CD14-positive monocyte (primary cell): ENCODE measurements around the gene IL16. TPM values are rescaled to one million over a fixed set of nuclear protein-coding genes. Genes with fewer than 3 reads are reported as not detected.

Experiments used
- DNase-seq, 3 donors: peaks; one replicate each; pipeline ENCODE4 v3.0.0-alpha.2; 2011 to 2022
- H2AFZ ChIP-seq: 2 replicates; pipeline ENCODE4 v1.6.0; 2012; ENCODE audit warnings: mild to moderate bottlenecking, low read depth, low read length, inconsistent platforms; ENCODE audit not compliant: insufficient read depth, poor library complexity, severe bottlenecking
- H3K27ac ChIP-seq, 2 donors: 1 replicate in 1 of 2; 2 replicates in 1 of 2; pipeline ENCODE4 v1.5.1; 2012 to 2013; ENCODE audit warnings: low read length in 2 of 2, control low read depth in 1 of 2, inconsistent platforms in 1 of 2, low read depth in 1 of 2, mild to moderate bottlenecking in 1 of 2
- H3K27me3 ChIP-seq, 2 donors: one replicate each; pipeline versions ENCODE4 v1.6.0 to v1.6.1; 2011 to 2013; ENCODE audit warnings: low read length in 2 of 2; ENCODE audit not compliant: control insufficient read depth in 2 of 2, insufficient read depth in 2 of 2
- H3K36me3 ChIP-seq, 2 donors: replicated peaks in 1 of 2; 1 replicate in 1 of 2; 2 replicates in 1 of 2; pipeline versions ENCODE4 v1.5.1 to v1.6.1; 2012 to 2013; ENCODE audit warnings: low read length in 2 of 2, control low read depth in 1 of 2, inconsistent platforms in 1 of 2, mild to moderate bottlenecking in 1 of 2; ENCODE audit not compliant: insufficient read depth in 2 of 2, control insufficient read depth in 1 of 2
- H3K4me1 ChIP-seq, 2 donors: 1 replicate in 1 of 2; 2 replicates in 1 of 2; pipeline versions ENCODE4 v1.5.1 to v1.6.1; 2012 to 2013; ENCODE audit warnings: low read length in 2 of 2, control low read depth in 1 of 2, inconsistent platforms in 1 of 2, mild to moderate bottlenecking in 1 of 2, moderate library complexity in 1 of 2; ENCODE audit not compliant: insufficient read depth in 2 of 2, control insufficient read depth in 1 of 2
- H3K4me2 ChIP-seq: replicated peaks from 2 replicates; pipeline ENCODE3; 2012; ENCODE audit warnings: low read length, moderate library complexity, mild to moderate bottlenecking; ENCODE audit not compliant: poor library complexity, severe bottlenecking; ENCODE audit errors: extremely low read depth
- H3K4me3 ChIP-seq, 3 experiments: fragments of 200-600 bp in 1 of 3; sonication (generic) in 1 of 3; replicated peaks in 1 of 3; 1 replicate in 2 of 3; 2 replicates in 1 of 3; pipeline ENCODE4 v1.5.1; 2011 to 2013; ENCODE audit warnings: low read length in 3 of 3, mild to moderate bottlenecking in 3 of 3, control low read depth in 2 of 3, low read depth in 2 of 3, inconsistent platforms in 1 of 3, moderate library complexity in 1 of 3
- H3K79me2 ChIP-seq: 2 replicates; pipeline ENCODE4 v1.6.0; 2012; ENCODE audit warnings: mild to moderate bottlenecking, control low read depth, inconsistent platforms, low read length, moderate library complexity; ENCODE audit not compliant: insufficient read depth
- H3K9ac ChIP-seq: 2 replicates; pipeline ENCODE4 v1.6.0; 2017; ENCODE audit warnings: low read length, mild to moderate bottlenecking; ENCODE audit not compliant: insufficient read depth, poor library complexity, severe bottlenecking
- H3K9me3 ChIP-seq, 2 donors: replicated peaks in 1 of 2; 1 replicate in 1 of 2; 2 replicates in 1 of 2; pipeline versions ENCODE4 v1.5.1 to v1.6.1; 2012 to 2013; ENCODE audit warnings: low read length in 2 of 2, control low read depth in 1 of 2; ENCODE audit not compliant: control insufficient read depth in 1 of 2, insufficient read depth in 1 of 2
- H4K20me1 ChIP-seq: 2 replicates; pipeline ENCODE4 v1.6.0; 2012; ENCODE audit warnings: mild to moderate bottlenecking, low read length, control low read depth, moderate library complexity; ENCODE audit not compliant: insufficient read depth
- H3K27ac Mint-ChIP-seq, 7 donors: one replicate each; pipeline ENCODE4 v1.8.0; 2020; ENCODE audit warnings: mild to moderate bottlenecking in 7 of 7, mixed read lengths in 7 of 7, moderate library complexity in 6 of 7, inconsistent platforms in 2 of 7
- H3K27me3 Mint-ChIP-seq, 3 donors: one replicate each; pipeline ENCODE4 v1.8.0; 2021 to 2022; ENCODE audit warnings: low read depth in 3 of 3, mild to moderate bottlenecking in 3 of 3, mixed read lengths in 3 of 3, moderate library complexity in 3 of 3, inconsistent platforms in 1 of 3
- H3K36me3 Mint-ChIP-seq, 2 donors: one replicate each; pipeline ENCODE4 v1.8.0; 2020; ENCODE audit warnings: mixed read lengths in 2 of 2, inconsistent platforms in 1 of 2, mild to moderate bottlenecking in 1 of 2
- H3K4me1 Mint-ChIP-seq: one replicate; pipeline ENCODE4 v1.8.0; 2020; ENCODE audit warnings: mild to moderate bottlenecking, mixed read lengths
- H3K4me3 Mint-ChIP-seq, 2 donors: one replicate each; pipeline ENCODE4 v1.8.0; 2020; ENCODE audit warnings: mild to moderate bottlenecking in 2 of 2, mixed read lengths in 2 of 2, moderate library complexity in 1 of 2
- H3K9me3 Mint-ChIP-seq, 7 donors: one replicate each; pipeline ENCODE4 v1.8.0; 2020 to 2022; ENCODE audit warnings: mixed read lengths in 7 of 7, mild to moderate bottlenecking in 6 of 7, moderate library complexity in 6 of 7, inconsistent platforms in 2 of 7
- WGBS: methylation state at CpG from one replicate; pipeline ENCODE4 v1.1.5; 2013; ENCODE audit warnings: missing lambda C conversion rate; ENCODE audit not compliant: insufficient coverage; 5-methylcytosine and 5-hydroxymethylcytosine counted together
- intact Hi-C, 2 donors: fragments of 100-400 bp; cut with micrococcal nuclease; formaldehyde crosslinking; loops; one replicate each; pipeline versions ENCODE4 v1.15.0 to v1.15.1; 2023
- polyA plus RNA-seq, 3 donors: library from polyadenylated mRNA; depleted of rRNA in 1 of 3; unstranded in 2 of 3; stranded (reverse) in 1 of 3; fragments of 300-500 nt in 2 of 3; fragments of >200 nt in 1 of 3; fragmentation: Illumina TruSeq in 2 of 3; gene quantifications; 1 replicate in 2 of 3; 2 replicates in 1 of 3; pipeline ENCODE4 v1.2.3, GENCODE V29; 2012 to 2021
- TF ChIP-seq, protein P1 (sequence below): fragments of 200-600 bp; IDR thresholded peaks from one replicate; pipeline ENCODE4 v1.8.0; 2022; ENCODE audit warnings: antibody characterized with exemption, mild to moderate bottlenecking

IL16 gene
- polyA plus RNA-seq, 3 donors, result 64.8 to 95.1 (median 71.5) TPM

DNA sequence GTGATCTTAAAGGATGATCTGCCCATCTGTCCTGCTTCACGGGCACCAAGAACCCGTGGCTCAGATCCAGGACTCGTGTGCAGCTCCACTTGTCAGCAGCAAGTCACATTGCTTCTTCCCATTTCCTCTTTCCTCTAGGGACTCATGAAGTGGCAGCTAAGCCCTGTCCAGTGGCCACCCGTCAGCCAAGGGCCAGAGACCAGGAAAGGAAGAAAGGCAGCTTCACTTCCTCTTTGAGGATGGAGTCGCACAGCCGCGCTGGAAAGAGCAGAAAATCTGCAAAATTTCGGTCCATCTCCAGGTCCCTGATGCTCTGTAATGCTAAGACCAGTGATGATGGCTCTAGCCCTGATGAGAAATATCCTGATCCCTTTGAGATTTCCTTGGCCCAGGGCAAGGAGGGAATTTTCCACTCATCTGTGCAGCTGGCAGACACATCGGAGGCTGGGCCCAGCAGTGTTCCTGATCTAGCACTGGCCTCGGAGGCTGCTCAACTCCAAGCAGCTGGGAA, 28.5 kb downstream of the IL16 start:
- Histone ChIP-seq H3K27ac (no peak overlapping the region), H3K4me3 (no peak overlapping the region), H2AFZ (no peak overlapping the region), H4K20me1 (no peaks in the 10 kb centered on the region), H3K4me2 (no peak overlapping the region), H3K4me1 (no peaks in the 10 kb centered on the region), H3K9ac (no peak overlapping the region), H3K79me2 (no peaks in the 10 kb centered on the region), H3K36me3 (no peaks in the 10 kb centered on the region), H3K27me3 (no peaks in the 10 kb centered on the region), H3K9me3 (no peaks in the 10 kb centered on the region)
- Mint-ChIP-seq H3K4me3 (no peak overlapping the region), H3K27me3 (peaks cover 0 to 2% (median 1%) of the 10 kb centered on the region in 3 donors), H3K4me1 (peaks cover 6% of the 10 kb centered on the region), H3K36me3 (no peaks in the 10 kb centered on the region), H3K9me3 (no peaks in the 10 kb centered on the region), H3K27ac (peak overlapping the region in 1 of 7 donors; percentile 54)
- TF ChIP-seq, protein P1, sequence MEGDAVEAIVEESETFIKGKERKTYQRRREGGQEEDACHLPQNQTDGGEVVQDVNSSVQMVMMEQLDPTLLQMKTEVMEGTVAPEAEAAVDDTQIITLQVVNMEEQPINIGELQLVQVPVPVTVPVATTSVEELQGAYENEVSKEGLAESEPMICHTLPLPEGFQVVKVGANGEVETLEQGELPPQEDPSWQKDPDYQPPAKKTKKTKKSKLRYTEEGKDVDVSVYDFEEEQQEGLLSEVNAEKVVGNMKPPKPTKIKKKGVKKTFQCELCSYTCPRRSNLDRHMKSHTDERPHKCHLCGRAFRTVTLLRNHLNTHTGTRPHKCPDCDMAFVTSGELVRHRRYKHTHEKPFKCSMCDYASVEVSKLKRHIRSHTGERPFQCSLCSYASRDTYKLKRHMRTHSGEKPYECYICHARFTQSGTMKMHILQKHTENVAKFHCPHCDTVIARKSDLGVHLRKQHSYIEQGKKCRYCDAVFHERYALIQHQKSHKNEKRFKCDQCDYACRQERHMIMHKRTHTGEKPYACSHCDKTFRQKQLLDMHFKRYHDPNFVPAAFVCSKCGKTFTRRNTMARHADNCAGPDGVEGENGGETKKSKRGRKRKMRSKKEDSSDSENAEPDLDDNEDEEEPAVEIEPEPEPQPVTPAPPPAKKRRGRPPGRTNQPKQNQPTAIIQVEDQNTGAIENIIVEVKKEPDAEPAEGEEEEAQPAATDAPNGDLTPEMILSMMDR, result no peak
- peak in 2 of 3 donors; percentile 2 to 37 for DNase-seq
- intact Hi-C loops, result no loop called here
- WGBS, result 67% methylated on average over 9 of the region's 10 CpGs

DNA sequence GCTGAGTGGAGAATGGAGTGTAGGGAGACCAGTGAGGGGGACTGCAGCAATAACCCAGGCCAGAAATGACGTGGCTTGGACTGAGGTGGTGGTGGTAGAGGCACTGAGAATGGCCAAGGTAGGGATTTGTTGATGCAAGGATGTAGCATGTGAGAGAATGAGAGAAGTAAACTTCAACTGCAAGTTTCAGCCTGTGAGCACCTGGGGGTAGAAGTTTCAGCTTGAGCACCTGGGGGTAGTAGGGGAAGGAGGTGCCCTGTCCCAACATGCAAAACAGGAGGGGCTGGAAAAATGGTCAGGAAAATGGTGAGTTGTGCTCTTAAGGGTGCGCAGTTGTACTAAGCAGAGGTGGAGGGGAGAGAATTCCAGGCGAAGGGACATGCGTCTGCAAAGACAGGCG, 31.0 kb downstream of the IL16 start:
- no peak for DNase-seq
- H3K4me3 Mint-ChIP-seq, result no peak overlapping the region
- peaks cover 0 to 3% (median 0%) of the 10 kb centered on the region in 7 donors for H3K9me3 Mint-ChIP-seq
- H3K9me3 ChIP-seq, result no peaks in the 10 kb centered on the region
- no peaks in the 10 kb centered on the region for H3K36me3 ChIP-seq
- no peak overlapping the region for H3K4me2 ChIP-seq
- H3K4me1 ChIP-seq, result no peaks in the 10 kb centered on the region
- TF ChIP-seq, protein P1, result no peak
- H3K27ac Mint-ChIP-seq, result no peak overlapping the region
- H3K4me3 ChIP-seq, result no peak overlapping the region
- H4K20me1 ChIP-seq, result no peaks in the 10 kb centered on the region
- no peak overlapping the region for H2AFZ ChIP-seq
- H3K27me3 Mint-ChIP-seq, result peaks cover 0 to 3% (median 1%) of the 10 kb centered on the region in 3 donors
- no peaks in the 10 kb centered on the region for H3K27me3 ChIP-seq
- no peak overlapping the region for H3K27ac ChIP-seq
- intact Hi-C loops, result no loop called here
- H3K9ac ChIP-seq, result no peak overlapping the region
- WGBS, result 93% methylated on average over 5 of the region's 5 CpGs
- no peaks in the 10 kb centered on the region for H3K36me3 Mint-ChIP-seq
- peaks cover 6% of the 10 kb centered on the region for H3K4me1 Mint-ChIP-seq
- H3K79me2 ChIP-seq, result no peaks in the 10 kb centered on the region
